ENCODE results near the gene TTYH3.

DNA sequence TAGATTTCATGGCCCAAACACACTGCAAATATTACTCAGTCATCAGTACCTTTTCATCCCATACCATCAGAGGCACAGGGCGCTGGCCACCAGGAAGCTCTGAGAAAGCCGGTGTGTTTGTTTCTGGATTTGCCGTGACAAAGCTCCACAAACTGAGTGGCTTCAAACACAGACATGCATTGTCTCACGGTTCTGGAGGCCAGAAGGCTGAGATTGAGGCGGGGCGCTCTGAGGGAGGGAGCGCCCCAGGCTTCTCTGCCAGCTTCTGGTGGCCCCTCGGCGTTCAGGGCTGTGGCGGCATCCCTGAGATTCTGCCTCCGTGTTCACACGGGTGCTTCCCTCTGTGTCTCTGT lies 3.7 kb upstream of the TTYH3 start:
- TF ChIP-seq CTCF (IDR thresholded peaks at IDR 0.05; ENCODE audit: low read depth, low read length, poor library complexity, severe bottlenecking) (no peak), EZH2phosphoT487 (IDR thresholded peaks at IDR 0.05; ENCODE audit: borderline replicate concordance, low read length) (no peak)

Measured in DOHH2 (cell line).